Measurements from ENCODE around the gene PTTG1IP.
"Not testable (repeated sequence)": the region's sequence is repeated elsewhere in the genome, so short reads cannot be mapped to it uniquely, and the experiment has no call there.

PTTG1IP gene

GRCh38 chr21:44912506-44913412 lies 39.3 kb upstream of the PTTG1IP start:
- H3K9me3 Mint-ChIP-seq, H3K27me3 Mint-ChIP-seq: not testable (repeated sequence)
- Mint-ChIP-seq H3K4me1 (ENCODE audit: low read depth) (peaks cover 96% of the 10 kb centered on the region), H3K36me3 (ENCODE audit: low read depth) (peaks cover 45% of the 10 kb centered on the region), H3K27ac (peak overlapping the region; percentile 91), H3K4me3 (peak overlapping the region; percentile 61)

GRCh38 chr21:44912158-44912473 lies 38.6 kb upstream of the PTTG1IP start:
- H3K27me3 Mint-ChIP-seq = no peaks in the 10 kb centered on the region
- H3K4me3 Mint-ChIP-seq = peak overlapping the region; percentile 61
- H3K36me3 Mint-ChIP-seq (ENCODE audit: low read depth) = peaks cover 40% of the 10 kb centered on the region
- H3K9me3 Mint-ChIP-seq = no peaks in the 10 kb centered on the region
- peak overlapping the region; percentile 91 for H3K27ac Mint-ChIP-seq
- peaks cover 93% of the 10 kb centered on the region for H3K4me1 Mint-ChIP-seq (ENCODE audit: low read depth)

GRCh38 chr21:44911384-44912157 lies 38.1 kb upstream of the PTTG1IP start:
- Mint-ChIP-seq H3K36me3 (ENCODE audit: low read depth) (peaks cover 37% of the 10 kb centered on the region), H3K9me3 (no peaks in the 10 kb centered on the region), H3K4me3 (peak overlapping the region; percentile 61), H3K27me3 (no peaks in the 10 kb centered on the region), H3K27ac (peak overlapping the region; percentile 91), H3K4me1 (ENCODE audit: low read depth) (peaks cover 88% of the 10 kb centered on the region)

GRCh38 chr21:44911068-44911383 lies 37.5 kb upstream of the PTTG1IP start:
- Mint-ChIP-seq H3K4me1 (ENCODE audit: low read depth) (peaks cover 85% of the 10 kb centered on the region), H3K9me3 (no peaks in the 10 kb centered on the region), H3K27me3 (no peaks in the 10 kb centered on the region), H3K27ac (peak overlapping the region; percentile 91), H3K36me3 (ENCODE audit: low read depth) (peaks cover 40% of the 10 kb centered on the region), H3K4me3 (peak overlapping the region; percentile 61)

- Mint-ChIP-seq H3K36me3 (ENCODE audit: low read depth) (peaks cover 38% of the 10 kb centered on the region), H3K4me1 (ENCODE audit: low read depth) (peaks cover 79% of the 10 kb centered on the region), H3K27me3 (no peaks in the 10 kb centered on the region), H3K27ac (peak overlapping the region; percentile 91), H3K9me3 (no peaks in the 10 kb centered on the region), H3K4me3 (no peak overlapping the region)
These were observed 37.0 kb upstream of the PTTG1IP start for GRCh38 chr21:44910229-44911067.

GRCh38 chr21:44909719-44910118 lies 36.2 kb upstream of the PTTG1IP start:
- Mint-ChIP-seq H3K36me3 (ENCODE audit: low read depth) (peaks cover 38% of the 10 kb centered on the region), H3K4me3 (no peak overlapping the region), H3K4me1 (ENCODE audit: low read depth) (peaks cover 72% of the 10 kb centered on the region), H3K9me3 (no peaks in the 10 kb centered on the region), H3K27ac (peak overlapping the region; percentile 45), H3K27me3 (no peaks in the 10 kb centered on the region)

- Mint-ChIP-seq H3K4me3 (peak overlapping the region; percentile 35), H3K4me1 (ENCODE audit: low read depth) (peaks cover 68% of the 10 kb centered on the region), H3K27ac (peak overlapping the region; percentile 16), H3K9me3 (no peaks in the 10 kb centered on the region), H3K27me3 (no peaks in the 10 kb centered on the region), H3K36me3 (ENCODE audit: low read depth) (peaks cover 41% of the 10 kb centered on the region)
These were observed 35.4 kb upstream of the PTTG1IP start for GRCh38 chr21:44908908-44909307.

GRCh38 chr21:44907966-44908895 lies 34.7 kb upstream of the PTTG1IP start:
- H3K36me3 Mint-ChIP-seq (ENCODE audit: low read depth) = peaks cover 44% of the 10 kb centered on the region
- H3K4me1 Mint-ChIP-seq (ENCODE audit: low read depth) = peaks cover 62% of the 10 kb centered on the region
- peak overlapping the region; percentile 41 for H3K27ac Mint-ChIP-seq
- no peaks in the 10 kb centered on the region for H3K9me3 Mint-ChIP-seq
- no peak overlapping the region for H3K4me3 Mint-ChIP-seq
- H3K27me3 Mint-ChIP-seq = no peaks in the 10 kb centered on the region

- peaks cover 60% of the 10 kb centered on the region for H3K4me1 Mint-ChIP-seq (ENCODE audit: low read depth)
- H3K4me3 Mint-ChIP-seq = no peak overlapping the region
- H3K27ac Mint-ChIP-seq = peak overlapping the region; percentile 41
- H3K27me3 Mint-ChIP-seq = no peaks in the 10 kb centered on the region
- peaks cover 53% of the 10 kb centered on the region for H3K36me3 Mint-ChIP-seq (ENCODE audit: low read depth)
- no peaks in the 10 kb centered on the region for H3K9me3 Mint-ChIP-seq
These were observed 33.9 kb upstream of the PTTG1IP start for GRCh38 chr21:44907225-44907965.

GRCh38 chr21:44905728-44906090 lies 32.2 kb upstream of the PTTG1IP start:
- no peaks in the 10 kb centered on the region for H3K9me3 Mint-ChIP-seq
- H3K36me3 Mint-ChIP-seq (ENCODE audit: low read depth) = peaks cover 62% of the 10 kb centered on the region
- no peak overlapping the region for H3K4me3 Mint-ChIP-seq
- no peak overlapping the region for H3K27ac Mint-ChIP-seq
- no peaks in the 10 kb centered on the region for H3K27me3 Mint-ChIP-seq
- H3K4me1 Mint-ChIP-seq (ENCODE audit: low read depth) = peaks cover 44% of the 10 kb centered on the region

- no peaks in the 10 kb centered on the region for H3K27me3 Mint-ChIP-seq
- H3K4me1 Mint-ChIP-seq (ENCODE audit: low read depth) = peaks cover 39% of the 10 kb centered on the region
- peaks cover 67% of the 10 kb centered on the region for H3K36me3 Mint-ChIP-seq (ENCODE audit: low read depth)
- no peak overlapping the region for H3K4me3 Mint-ChIP-seq
- H3K27ac Mint-ChIP-seq = no peak overlapping the region
- no peaks in the 10 kb centered on the region for H3K9me3 Mint-ChIP-seq
These were observed 31.7 kb upstream of the PTTG1IP start for GRCh38 chr21:44905016-44905727.

- Mint-ChIP-seq H3K27ac (peak overlapping the region; percentile 50), H3K4me3 (no peak overlapping the region), H3K27me3 (no peaks in the 10 kb centered on the region), H3K4me1 (ENCODE audit: low read depth) (peaks cover 31% of the 10 kb centered on the region), H3K9me3 (no peaks in the 10 kb centered on the region), H3K36me3 (ENCODE audit: low read depth) (peaks cover 65% of the 10 kb centered on the region)
These were observed 30.8 kb upstream of the PTTG1IP start for GRCh38 chr21:44904141-44904923.

Data from stimulated activated naive CD8-positive, alpha-beta T cell treated with anti-CD3 and anti-CD28 coated beads, Interleukin-15, Interleukin-2, amounts not matched to agents 100 ng/mL and 50 ng/mL, for 24 hours (primary cell).